Glutamatergic neuron (in vitro differentiated cells): ENCODE results near the gene CISTR. TPM values are rescaled to one million over a fixed set of nuclear protein-coding genes. Genes with fewer than 3 reads are reported as not detected.
A peak's percentile ranks its signal among the peaks of the same experiment; 100 is the strongest.

Source experiments
- DNase-seq: peaks from one replicate; pipeline ENCODE4 v3.0.0; 2022
- H3K27ac Mint-ChIP-seq: one replicate; pipeline ENCODE4 v1.8.0; 2020; ENCODE audit warnings: mild to moderate bottlenecking, mixed read lengths, inconsistent platforms; ENCODE audit not compliant: unreplicated experiment
- H3K27me3 Mint-ChIP-seq: one replicate; pipeline ENCODE4 v1.8.0; 2020; ENCODE audit warnings: mild to moderate bottlenecking, moderate library complexity, mixed read lengths, inconsistent platforms; ENCODE audit not compliant: unreplicated experiment
- H3K36me3 Mint-ChIP-seq: one replicate; pipeline ENCODE4 v1.8.0; 2020; ENCODE audit warnings: mild to moderate bottlenecking, mixed read lengths, inconsistent platforms; ENCODE audit not compliant: unreplicated experiment
- H3K4me1 Mint-ChIP-seq: one replicate; pipeline ENCODE4 v1.8.0; 2020; ENCODE audit warnings: mild to moderate bottlenecking, low read depth, mixed read lengths, inconsistent platforms; ENCODE audit not compliant: unreplicated experiment
- H3K4me3 Mint-ChIP-seq: one replicate; pipeline ENCODE4 v1.8.0; 2020; ENCODE audit warnings: mild to moderate bottlenecking, mixed read lengths, inconsistent platforms; ENCODE audit not compliant: unreplicated experiment
- H3K9me3 Mint-ChIP-seq: one replicate; pipeline ENCODE4 v1.8.0; 2020; ENCODE audit warnings: mild to moderate bottlenecking, moderate library complexity, mixed read lengths, inconsistent platforms; ENCODE audit not compliant: unreplicated experiment
- CTCF ChIP-seq: fragments of 200-600 bp; sonication (generic); IDR thresholded peaks from one replicate; pipeline ENCODE4 v1.5.0; 2021; ENCODE audit not compliant: partially characterized antibody, unreplicated experiment
- total RNA-seq: library from RNA; stranded (reverse); fragmentation: NEBNext Ultra II Directional; extraction: Animal tissue kit (Norgen Biotek cat#: 25700); gene quantifications from one replicate; pipeline ENCODE4 v1.2.1, GENCODE V29; 2021; ENCODE audit not compliant: unreplicated experiment

Gene CISTR
- total RNA-seq, 1 donor from 2014 or later: not detected

GRCh38 chr12:53698948-53699677 is 52.7 kb downstream of the CISTR start:
- DNase-seq: no peak
- no peak overlapping the region for H3K27ac Mint-ChIP-seq
- no peak overlapping the region for H3K4me3 Mint-ChIP-seq
- peaks cover 5% of the 10 kb centered on the region for H3K36me3 Mint-ChIP-seq
- H3K4me1 Mint-ChIP-seq: peaks cover 18% of the 10 kb centered on the region
- peaks cover 6% of the 10 kb centered on the region for H3K9me3 Mint-ChIP-seq
- H3K27me3 Mint-ChIP-seq: peaks cover 28% of the 10 kb centered on the region
- no peak for TF ChIP-seq CTCF

- no peak for DNase-seq
- peak overlapping the region; percentile 10 for H3K27ac Mint-ChIP-seq
- peaks cover 18% of the 10 kb centered on the region for H3K4me1 Mint-ChIP-seq
- H3K9me3 Mint-ChIP-seq: peaks cover 6% of the 10 kb centered on the region
- H3K4me3 Mint-ChIP-seq: peak overlapping the region; percentile 75
- TF ChIP-seq CTCF: no peak
- peaks cover 6% of the 10 kb centered on the region for H3K36me3 Mint-ChIP-seq
- H3K27me3 Mint-ChIP-seq: peaks cover 29% of the 10 kb centered on the region
Measured at GRCh38 chr12:53696655-53697331, 55.0 kb downstream of the CISTR start.

Other genes with a start within 250 kb of the CISTR start
- not detected for gene NPFF, start 244.5 kb downstream of the CISTR start, total RNA-seq
- 36.0 TPM for gene ATF7, start 125.6 kb downstream of the CISTR start, total RNA-seq
- 283 TPM for gene ATP5MC2, start 75.9 kb downstream of the CISTR start, total RNA-seq
- 151 TPM for gene CALCOCO1, start 24.5 kb downstream of the CISTR start, total RNA-seq
- not detected for gene HOXC13, start 186.9 kb upstream of the CISTR start, total RNA-seq
- not detected for gene HOXC12, start 202.9 kb upstream of the CISTR start, total RNA-seq
- not detected for gene HOXC11, start 221.1 kb upstream of the CISTR start, total RNA-seq
- not detected for gene HOTAIR, start 223.0 kb upstream of the CISTR start, total RNA-seq
- not detected for gene HOXC10, start 233.2 kb upstream of the CISTR start, total RNA-seq
- gene HOXC9, start 248.2 kb upstream of the CISTR start, total RNA-seq: not detected